Esophagus squamous epithelium (tissue), 4 donors: ENCODE measurements around the gene PEX6.

Experiments used
- CTCF ChIP-seq, 6 experiments: fragments of 450-650 bp in 4 of 6; fragments of 200-600 bp in 2 of 6; sonication (generic) in 2 of 6; IDR thresholded peaks; one replicate each; pipeline ENCODE4 v1.5.1; 2016 to 2019; ENCODE audit warnings: antibody characterized with exemption in 6 of 6, mild to moderate bottlenecking in 4 of 6, moderate library complexity in 4 of 6
- POLR2A ChIP-seq, 4 donors: fragments of 450-650 bp; IDR thresholded peaks; one replicate each; pipeline ENCODE4 v1.6.1; 2017; ENCODE audit warnings: antibody characterized with exemption in 4 of 4, mild to moderate bottlenecking in 4 of 4, moderate library complexity in 3 of 4

GRCh38 chr6:42961020-42961470, 17.9 kb downstream of the PEX6 start:
- no peak for TF ChIP-seq CTCF (IDR thresholded peaks at IDR 0.05)
- TF ChIP-seq POLR2A (IDR thresholded peaks at IDR 0.05): no peak
